Vagina (tissue), 2 donors: ENCODE data around the gene ATXN10. TPM values are rescaled to one million over a fixed set of nuclear protein-coding genes. Genes with fewer than 3 reads are reported as not detected.
"Not testable (repeated sequence)": the region's sequence is repeated elsewhere in the genome, so short reads cannot be mapped to it uniquely, and the experiment has no call there.

Experiments
- DNase-seq, 2 donors: peaks; one replicate each; pipeline ENCODE4 v3.0.0-alpha.2; 2017; ENCODE audit errors: extremely low spot score in 2 of 2
- H3K27ac ChIP-seq: fragments of 200-600 bp; sonication (generic); one replicate; pipeline ENCODE4 v1.5.1; 2019
- H3K27me3 ChIP-seq: fragments of 200-600 bp; sonication (generic); one replicate; pipeline ENCODE4 v1.5.1; 2019
- H3K36me3 ChIP-seq, 2 donors: fragments of 200-600 bp; sonication (generic); one replicate each; pipeline ENCODE4 v1.5.1; 2017 to 2019
- H3K4me1 ChIP-seq: fragments of 200-600 bp; sonication (generic); one replicate; pipeline ENCODE4 v1.5.1; 2019
- H3K4me3 ChIP-seq, 2 donors: fragments of 200-600 bp; sonication (generic); 1 replicate in 1 of 2; 2 replicates in 1 of 2; pipeline ENCODE4 v1.5.1; 2016 to 2019
- H3K9me3 ChIP-seq: fragments of 200-600 bp; sonication (generic); one replicate; pipeline ENCODE4 v1.5.1; 2019
- POLR2A ChIP-seq, 2 donors: fragments of 450-650 bp; IDR thresholded peaks; one replicate each; pipeline ENCODE4 v1.6.1; 2017; ENCODE audit warnings: antibody characterized with exemption in 2 of 2, mild to moderate bottlenecking in 2 of 2, moderate library complexity in 2 of 2
- POLR2AphosphoS5 ChIP-seq, 2 donors: sonication (generic); formaldehyde crosslinking; IDR thresholded peaks; one replicate each; pipeline ENCODE4 v1.9.0; 2017; ENCODE audit warnings: antibody characterized with exemption in 2 of 2, mild to moderate bottlenecking in 2 of 2, low read depth in 1 of 2; ENCODE audit not compliant: insufficient read depth in 1 of 2
- intact Hi-C: fragments of 100-400 bp; cut with DNase I; formaldehyde crosslinking; loops from one replicate; pipeline ENCODE4 v1.15.1; 2023
- total RNA-seq: library from RNA; depleted of rRNA; stranded (reverse); fragments of >200 nt; gene quantifications from one replicate; pipeline ENCODE4 v1.2.3, GENCODE V29; 2016
- TF ChIP-seq, protein P1 (sequence below), 3 experiments: fragments of 450-650 bp in 2 of 3; fragments of 200-600 bp in 1 of 3; sonication (generic) in 1 of 3; IDR thresholded peaks; one replicate each; pipeline ENCODE4 v1.5.1; 2017 to 2019; ENCODE audit warnings: antibody characterized with exemption in 3 of 3, mild to moderate bottlenecking in 2 of 3, moderate library complexity in 2 of 3

Gene ATXN10
- total RNA-seq, 1 donor from 2014 or later, result 116 TPM

GRCh38 chr22:45682064-45682463, 10.4 kb downstream of the ATXN10 start:
- Histone ChIP-seq H3K4me1 (peaks cover 48% of the 10 kb centered on the region), H3K9me3 (no peaks in the 10 kb centered on the region), H3K27ac (no peak overlapping the region), H3K36me3 (no peaks in the 10 kb centered on the region), H3K4me3 (no peak overlapping the region), H3K27me3 (no peaks in the 10 kb centered on the region)
- TF ChIP-seq, protein P1, sequence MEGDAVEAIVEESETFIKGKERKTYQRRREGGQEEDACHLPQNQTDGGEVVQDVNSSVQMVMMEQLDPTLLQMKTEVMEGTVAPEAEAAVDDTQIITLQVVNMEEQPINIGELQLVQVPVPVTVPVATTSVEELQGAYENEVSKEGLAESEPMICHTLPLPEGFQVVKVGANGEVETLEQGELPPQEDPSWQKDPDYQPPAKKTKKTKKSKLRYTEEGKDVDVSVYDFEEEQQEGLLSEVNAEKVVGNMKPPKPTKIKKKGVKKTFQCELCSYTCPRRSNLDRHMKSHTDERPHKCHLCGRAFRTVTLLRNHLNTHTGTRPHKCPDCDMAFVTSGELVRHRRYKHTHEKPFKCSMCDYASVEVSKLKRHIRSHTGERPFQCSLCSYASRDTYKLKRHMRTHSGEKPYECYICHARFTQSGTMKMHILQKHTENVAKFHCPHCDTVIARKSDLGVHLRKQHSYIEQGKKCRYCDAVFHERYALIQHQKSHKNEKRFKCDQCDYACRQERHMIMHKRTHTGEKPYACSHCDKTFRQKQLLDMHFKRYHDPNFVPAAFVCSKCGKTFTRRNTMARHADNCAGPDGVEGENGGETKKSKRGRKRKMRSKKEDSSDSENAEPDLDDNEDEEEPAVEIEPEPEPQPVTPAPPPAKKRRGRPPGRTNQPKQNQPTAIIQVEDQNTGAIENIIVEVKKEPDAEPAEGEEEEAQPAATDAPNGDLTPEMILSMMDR (IDR thresholded peaks at IDR 0.05), result no peak
- TF ChIP-seq POLR2A (IDR thresholded peaks at IDR 0.05) (no peak), POLR2AphosphoS5 (IDR thresholded peaks at IDR 0.05; ENCODE audit: insufficient read depth in 1 of 2, low read depth in 1 of 2) (no peak)
- intact Hi-C loops, result no loop called here
- no peak for DNase-seq

- H3K36me3 ChIP-seq, intact Hi-C loops, DNase-seq, H3K27me3 ChIP-seq, H3K9me3 ChIP-seq, H3K4me3 ChIP-seq, H3K27ac ChIP-seq: not testable (repeated sequence)
- H3K4me1 ChIP-seq, result peaks cover 55% of the 10 kb centered on the region
Observed at GRCh38 chr22:45682773-45683172, 11.1 kb downstream of the ATXN10 start.

DNA sequence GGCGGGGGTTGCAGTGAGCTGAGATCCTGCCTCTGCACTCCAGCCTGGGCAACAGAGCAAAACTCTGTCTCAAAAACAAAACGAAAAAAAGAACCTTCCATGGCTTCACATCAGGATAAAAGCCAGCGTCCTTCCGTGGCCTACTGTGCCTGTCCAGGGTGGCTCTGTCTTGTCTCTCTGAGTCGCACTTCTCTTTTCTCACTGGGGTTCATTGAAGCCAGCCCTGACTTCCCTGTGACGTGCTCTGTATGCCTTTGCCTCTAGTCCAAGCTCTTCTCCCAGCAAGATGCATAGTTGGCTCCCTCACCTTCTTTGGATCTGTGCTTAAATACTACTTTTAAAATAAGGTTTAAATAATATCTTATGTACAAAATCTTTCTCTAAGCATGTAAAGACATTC, 11.6 kb downstream of the ATXN10 start:
- Histone ChIP-seq H3K36me3 (no peaks in the 10 kb centered on the region), H3K27ac (no peak overlapping the region), H3K4me1 (peaks cover 60% of the 10 kb centered on the region), H3K27me3 (no peaks in the 10 kb centered on the region), H3K4me3 (no peak overlapping the region), H3K9me3 (no peaks in the 10 kb centered on the region)
- TF ChIP-seq POLR2A (IDR thresholded peaks at IDR 0.05), result no peak
- TF ChIP-seq POLR2AphosphoS5 (IDR thresholded peaks at IDR 0.05; ENCODE audit: insufficient read depth in 1 of 2, low read depth in 1 of 2), result no peak
- TF ChIP-seq, protein P1 (IDR thresholded peaks at IDR 0.05), result no peak
- no peak for DNase-seq
- intact Hi-C loops, result no loop called here

DNA sequence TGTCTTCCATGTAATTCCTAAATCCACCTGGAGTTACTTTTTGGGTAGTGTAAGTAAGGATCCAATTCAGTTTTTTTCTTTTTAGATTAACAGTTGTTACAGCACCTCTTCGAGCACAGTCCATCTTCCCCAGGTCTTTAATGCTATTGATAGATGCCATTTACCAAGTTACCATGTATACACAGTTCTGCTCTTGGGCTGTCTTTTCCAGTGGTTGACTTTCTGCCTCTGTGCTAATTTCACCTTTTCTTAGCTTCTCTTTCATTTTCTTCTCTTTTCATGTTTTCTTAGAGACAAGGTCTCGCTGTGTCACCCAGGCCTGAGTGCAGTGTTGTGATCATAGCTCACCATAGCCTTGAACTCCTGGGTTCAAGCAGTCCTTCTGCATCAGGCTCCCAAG, 12.0 kb downstream of the ATXN10 start:
- Histone ChIP-seq H3K4me3 (no peak overlapping the region), H3K27me3 (no peaks in the 10 kb centered on the region), H3K9me3 (no peaks in the 10 kb centered on the region), H3K4me1 (peaks cover 64% of the 10 kb centered on the region), H3K36me3 (no peaks in the 10 kb centered on the region), H3K27ac (no peak overlapping the region)
- DNase-seq, result no peak
- intact Hi-C loops, result no loop called here
- TF ChIP-seq POLR2A (IDR thresholded peaks at IDR 0.05) (no peak), POLR2AphosphoS5 (IDR thresholded peaks at IDR 0.05; ENCODE audit: insufficient read depth in 1 of 2, low read depth in 1 of 2) (no peak)
- TF ChIP-seq, protein P1 (IDR thresholded peaks at IDR 0.05), result no peak

- no peak for DNase-seq
- Histone ChIP-seq H3K27ac (no peak overlapping the region), H3K36me3 (no peaks in the 10 kb centered on the region), H3K9me3 (no peaks in the 10 kb centered on the region), H3K27me3 (no peaks in the 10 kb centered on the region), H3K4me3 (no peak overlapping the region), H3K4me1 (peaks cover 69% of the 10 kb centered on the region)
- intact Hi-C loops, result no loop called here
- no peak for TF ChIP-seq POLR2A (IDR thresholded peaks at IDR 0.05)
- TF ChIP-seq, protein P1 (IDR thresholded peaks at IDR 0.05), result no peak
- TF ChIP-seq POLR2AphosphoS5 (IDR thresholded peaks at IDR 0.05; ENCODE audit: insufficient read depth in 1 of 2, low read depth in 1 of 2), result no peak
Observed at GRCh38 chr22:45684169-45684568, 12.5 kb downstream of the ATXN10 start.
